HG03108 (cell line): Measurements from ENCODE around the gene CDKN2B-AS1.
"Not testable (repeated sequence)": the region's sequence is repeated elsewhere in the genome, so short reads cannot be mapped to it uniquely, and the experiment has no call there.

Experiments used
- ATAC-seq: cut with Tn5 transposase; IDR thresholded peaks from one replicate; pipeline ENCODE4 v1.9.1; 2021; ENCODE audit warnings: moderate library complexity; ENCODE audit not compliant: unreplicated experiment

Gene CDKN2B-AS1

DNA sequence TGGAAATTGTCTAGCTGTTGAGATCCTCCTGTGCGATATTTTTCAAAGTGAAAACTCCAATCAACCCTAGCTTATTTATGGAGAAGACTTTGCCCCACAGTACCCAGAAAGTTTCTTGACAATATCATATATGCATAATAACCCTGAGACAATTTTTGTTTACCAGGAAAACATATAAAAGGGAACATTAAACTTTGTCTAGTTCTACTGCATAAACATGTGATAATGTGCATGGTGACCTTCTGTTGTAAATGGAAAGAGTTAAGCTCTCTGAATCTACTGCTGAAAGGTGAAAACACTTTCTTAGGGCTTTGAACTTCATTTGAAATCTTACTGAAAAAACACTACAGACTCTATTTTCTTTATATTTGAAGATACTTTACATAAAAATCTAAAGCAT lies 46.8 kb downstream of the CDKN2B-AS1 start:
- no peak for ATAC-seq

DNA sequence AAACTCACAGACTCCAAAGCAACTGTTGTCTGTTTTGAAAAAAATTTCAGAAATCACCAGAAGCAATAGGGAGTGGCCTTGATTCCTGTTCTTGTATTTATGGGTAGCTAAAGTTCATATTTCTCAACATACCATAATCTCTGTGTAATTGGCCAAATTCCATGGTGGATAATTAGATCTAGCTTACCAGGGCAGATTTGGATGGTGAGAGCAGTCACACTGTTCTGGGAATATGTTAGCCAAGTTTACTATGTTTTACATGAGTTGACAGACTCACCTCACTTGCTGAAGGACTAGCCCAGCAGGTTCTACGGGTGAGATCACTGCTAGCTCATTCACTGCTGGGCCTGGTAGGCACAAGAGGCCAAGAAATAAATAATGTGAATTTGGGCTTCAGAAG lies 47.2 kb downstream of the CDKN2B-AS1 start:
- ATAC-seq = no peak

DNA sequence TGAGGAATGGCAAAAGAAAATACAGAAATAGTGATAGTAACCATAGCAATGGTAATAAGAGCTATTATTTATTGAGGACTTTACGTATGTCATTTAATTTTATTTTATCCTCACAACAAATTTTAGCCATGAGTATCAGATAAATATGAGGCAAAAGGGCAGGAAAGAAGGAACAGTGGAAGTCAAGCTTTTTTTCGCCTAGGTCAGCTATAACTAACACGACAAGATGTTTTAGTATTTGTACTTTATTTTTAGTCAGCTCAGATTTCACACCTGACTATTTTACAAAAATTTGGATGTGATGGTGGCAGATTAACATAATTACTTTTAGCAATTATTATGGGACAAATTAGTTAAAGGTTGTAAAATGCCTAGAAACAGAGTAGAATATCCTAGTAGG lies 49.3 kb downstream of the CDKN2B-AS1 start:
- ATAC-seq = no peak

DNA sequence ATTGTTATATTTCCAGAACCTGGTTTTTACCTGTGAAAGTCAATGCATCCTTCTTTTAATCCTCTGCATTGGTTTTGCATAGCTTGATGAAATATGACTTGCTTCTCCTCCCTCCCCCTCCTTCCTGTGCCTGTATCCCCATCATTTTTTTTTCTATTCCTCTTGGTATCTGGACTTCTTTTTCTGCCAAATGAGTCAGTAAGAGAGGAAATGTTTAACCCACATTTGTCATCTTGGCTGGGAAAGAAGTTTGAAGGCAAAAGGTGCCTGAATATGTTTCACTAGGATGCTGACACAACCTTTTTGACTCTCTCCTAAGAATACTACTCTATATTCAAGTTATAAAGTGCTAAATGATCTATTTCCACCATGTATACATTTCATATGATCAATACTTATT lies 50.0 kb downstream of the CDKN2B-AS1 start:
- ATAC-seq = no peak

DNA sequence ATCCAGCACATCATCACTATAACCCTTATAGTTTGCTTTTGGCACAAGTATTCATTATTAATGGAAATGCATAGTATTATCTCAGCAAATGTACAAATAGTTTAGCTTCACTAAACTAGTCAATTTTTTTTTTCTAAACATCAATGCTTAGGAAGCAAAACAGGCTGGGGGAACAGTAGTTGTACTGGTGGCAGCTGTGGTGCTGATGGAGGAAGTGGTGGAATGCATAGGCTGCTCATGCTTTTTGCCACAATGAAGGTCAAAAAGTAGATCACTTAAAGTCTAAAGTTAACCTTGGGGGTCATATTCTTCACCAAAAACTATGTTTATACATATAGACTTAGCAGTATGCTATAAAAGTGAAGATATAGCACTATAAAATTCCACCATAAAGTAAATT lies 50.8 kb downstream of the CDKN2B-AS1 start:
- no peak for ATAC-seq

DNA sequence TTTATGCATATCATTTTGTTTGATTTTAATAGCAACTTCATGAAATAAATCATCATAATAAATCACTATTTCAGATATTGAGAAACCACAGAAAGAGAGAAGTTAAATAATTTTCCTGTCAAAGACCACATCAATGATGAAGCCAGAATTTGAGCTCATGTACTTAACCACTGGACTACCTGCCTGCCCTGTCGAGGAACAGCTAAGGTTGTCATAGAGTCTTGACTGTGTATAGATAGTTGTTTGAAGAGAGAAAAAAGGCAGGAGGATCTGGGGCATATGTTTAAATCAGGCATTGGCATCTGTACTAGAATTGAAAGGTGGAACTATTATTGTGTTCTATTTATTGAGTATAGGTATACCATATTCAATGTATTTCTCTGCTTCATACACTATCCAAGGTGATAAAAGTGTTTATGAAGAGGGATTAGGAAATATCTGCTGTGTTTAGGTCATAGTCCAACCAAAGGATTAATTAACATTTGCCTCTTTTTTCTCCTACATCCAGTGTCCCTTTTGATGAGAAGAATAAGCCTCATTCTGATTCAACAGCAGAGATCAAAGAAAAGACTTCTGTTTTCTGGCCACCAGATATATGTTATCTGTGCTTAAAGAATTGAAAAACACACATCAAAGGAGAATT lies 51.8 kb downstream of the CDKN2B-AS1 start:
- ATAC-seq = no peak

DNA sequence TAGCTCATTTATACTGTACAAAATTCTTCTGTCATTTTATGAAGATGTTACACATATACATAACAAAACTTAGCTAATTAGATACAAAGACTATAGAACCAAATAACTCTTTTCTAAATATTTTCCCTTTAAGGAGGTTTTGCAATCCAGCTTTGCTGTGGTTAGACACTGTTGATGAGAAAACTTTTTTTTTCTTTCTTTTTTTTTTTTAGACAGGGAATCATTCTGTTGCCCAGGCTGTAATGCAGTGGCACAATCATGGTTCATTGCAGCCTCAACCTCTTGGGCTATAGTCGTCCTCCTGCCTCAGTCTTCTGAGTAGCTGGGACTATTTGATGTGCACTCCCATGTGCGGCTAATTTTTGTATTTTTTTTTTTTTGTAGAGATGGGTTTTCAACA lies 53.0 kb downstream of the CDKN2B-AS1 start:
- no peak for ATAC-seq

DNA sequence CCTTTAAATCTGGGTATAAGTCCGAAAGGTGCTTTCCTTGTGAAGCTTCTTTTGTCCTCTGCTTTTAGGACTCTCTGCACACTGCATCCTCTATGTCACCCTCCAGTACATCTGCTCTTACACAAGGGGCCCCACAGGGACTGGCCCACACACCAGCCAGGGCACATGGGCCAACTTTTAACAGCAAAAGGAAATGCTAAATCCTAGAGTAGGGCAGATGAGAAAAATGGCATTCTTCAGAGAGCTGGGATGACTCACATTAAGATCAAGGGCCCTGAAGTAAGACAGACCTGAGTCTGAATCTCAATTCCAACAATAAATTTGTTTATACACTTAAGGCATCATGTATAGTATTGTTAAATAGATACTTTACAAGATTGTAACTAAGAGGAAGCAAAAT lies 54.8 kb downstream of the CDKN2B-AS1 start:
- no peak for ATAC-seq

DNA sequence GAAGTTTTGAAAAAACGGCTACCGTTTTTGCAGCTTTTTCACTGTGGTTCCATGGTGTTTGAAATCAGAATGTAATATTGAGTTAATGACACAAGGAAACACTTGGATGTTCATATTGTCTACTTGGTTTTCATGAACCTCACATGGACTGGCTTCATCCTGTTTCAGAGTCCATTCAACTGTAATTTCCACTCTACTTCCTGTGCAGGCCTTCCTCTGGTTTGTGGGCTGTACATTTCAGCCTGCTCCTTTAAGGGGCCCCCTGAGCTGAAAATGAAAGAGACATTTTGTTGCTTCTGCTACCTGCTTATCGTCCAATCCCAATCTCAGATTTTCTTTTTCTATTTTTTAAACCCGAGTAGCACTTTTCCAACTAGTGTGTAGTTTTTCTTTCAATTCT lies 56.3 kb downstream of the CDKN2B-AS1 start:
- peak; percentile 71 for ATAC-seq

DNA sequence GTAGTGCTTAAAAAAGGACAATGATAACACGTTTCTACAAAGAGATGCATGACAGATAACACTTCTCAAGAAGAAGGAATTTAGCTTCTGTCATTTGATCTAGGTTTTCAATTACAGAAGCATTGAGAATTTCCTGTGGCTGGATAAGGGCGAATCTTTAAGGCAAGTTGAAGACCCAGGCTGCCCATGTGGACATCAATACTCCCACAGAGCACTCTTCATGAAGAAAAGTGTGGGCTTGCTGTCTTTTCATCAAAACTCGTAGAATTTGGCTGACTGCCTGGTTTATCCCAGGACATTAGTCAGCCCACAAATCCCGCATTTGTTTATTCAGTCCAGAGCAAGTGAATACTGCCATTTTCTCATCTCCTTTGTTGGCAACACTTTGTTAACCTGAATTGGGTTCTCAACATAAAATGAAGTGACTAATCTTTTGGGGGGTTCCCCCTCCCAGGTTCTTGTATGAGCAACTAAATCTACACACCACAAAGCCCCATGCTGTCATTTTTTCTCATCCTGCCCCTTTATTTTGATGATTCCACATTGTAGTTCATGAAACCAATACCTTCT lies 57.9 kb downstream of the CDKN2B-AS1 start:
- no peak for ATAC-seq

DNA sequence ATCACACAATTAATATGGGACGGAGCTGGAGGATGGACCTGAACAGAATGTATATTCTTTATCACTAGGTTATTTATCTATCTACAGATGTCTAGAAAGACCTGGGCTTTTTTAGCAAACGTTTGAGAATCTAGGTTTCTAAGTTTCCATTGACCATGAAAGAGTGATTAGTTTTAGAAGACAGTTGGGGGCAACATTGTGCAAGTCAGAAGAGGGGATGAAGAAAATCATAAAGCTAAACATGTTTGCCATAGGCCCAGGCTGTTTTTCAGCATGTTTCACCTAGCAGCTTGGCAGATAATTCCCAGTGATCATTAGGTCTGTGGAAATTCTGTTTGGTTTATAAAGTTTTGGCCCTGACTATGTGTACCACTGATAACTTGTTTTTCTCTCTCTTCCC lies 58.6 kb downstream of the CDKN2B-AS1 start:
- no peak for ATAC-seq

DNA sequence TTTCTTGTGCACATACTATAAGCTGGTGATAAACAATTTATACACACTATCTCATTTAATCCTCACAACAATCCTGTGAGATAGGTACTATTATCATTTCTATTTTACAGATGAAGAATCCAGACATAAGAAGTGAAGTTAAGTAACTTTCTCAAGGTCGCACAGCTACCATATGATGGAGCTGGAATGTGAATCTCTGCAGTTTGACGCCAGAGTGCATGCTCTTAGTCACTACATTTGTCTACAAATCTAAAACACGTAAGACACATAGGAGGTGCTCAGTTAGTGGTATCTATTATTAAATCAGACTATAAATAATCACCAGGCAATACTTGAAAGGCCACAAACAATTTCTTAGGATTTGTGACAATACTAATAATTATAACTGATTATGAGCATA lies 59.5 kb downstream of the CDKN2B-AS1 start:
- no peak for ATAC-seq

DNA sequence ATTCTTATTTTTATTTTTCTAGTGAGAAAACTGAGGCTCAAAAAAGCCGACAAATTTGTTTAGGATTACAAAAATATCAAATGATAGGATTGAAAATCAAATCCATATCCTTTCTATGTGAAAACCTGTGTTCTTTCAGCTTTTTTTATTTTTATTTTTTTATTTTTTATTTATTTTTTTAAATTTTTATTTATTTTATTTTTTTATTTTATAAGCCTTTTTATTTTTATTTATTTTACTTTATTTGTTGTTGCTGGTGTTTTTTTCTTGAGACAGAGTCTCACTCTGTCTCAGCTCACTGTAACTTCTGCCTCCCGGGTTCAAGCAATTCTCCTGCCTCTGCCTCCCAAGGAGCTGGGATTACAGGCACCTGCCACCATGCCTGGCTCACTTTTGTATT lies 59.9 kb downstream of the CDKN2B-AS1 start:
- no peak for ATAC-seq

DNA sequence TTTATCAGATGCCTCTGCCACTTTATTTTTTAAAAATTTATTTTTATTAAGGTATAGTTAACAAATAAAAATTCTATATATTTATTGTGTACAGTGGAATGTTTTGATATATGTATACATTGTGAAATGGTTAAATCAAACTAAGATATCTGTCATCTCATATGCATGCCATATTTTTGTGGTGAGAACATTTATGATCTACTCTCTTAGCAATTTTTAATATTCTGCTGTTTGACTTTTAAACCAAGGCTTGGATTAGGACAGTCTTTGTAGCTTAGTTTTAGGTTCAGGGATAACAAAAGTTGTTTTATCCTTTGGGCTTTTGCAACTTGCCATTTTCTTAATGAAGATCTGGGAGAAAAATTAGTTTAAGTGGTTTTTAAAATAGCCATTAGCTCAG lies 60.5 kb downstream of the CDKN2B-AS1 start:
- no peak for ATAC-seq

DNA sequence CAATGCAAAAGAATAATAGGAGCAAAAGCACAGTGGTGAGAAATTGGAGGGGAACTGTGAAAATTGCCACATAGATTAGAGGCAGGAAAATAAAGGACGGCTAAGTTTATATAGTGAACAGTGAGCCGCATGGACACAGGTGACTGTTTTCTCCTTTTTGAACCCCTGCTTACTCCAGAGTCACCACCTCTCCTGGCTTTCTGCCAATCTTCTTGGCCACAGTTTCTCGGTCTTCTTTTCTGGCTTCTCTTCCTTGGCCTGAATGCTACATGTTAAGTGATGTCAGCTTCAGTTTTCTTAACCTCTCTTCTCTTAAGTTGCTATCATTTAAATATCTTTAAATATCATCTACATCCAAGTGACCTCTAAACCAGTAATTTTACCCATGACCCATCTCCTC lies 61.8 kb downstream of the CDKN2B-AS1 start:
- no peak for ATAC-seq

DNA sequence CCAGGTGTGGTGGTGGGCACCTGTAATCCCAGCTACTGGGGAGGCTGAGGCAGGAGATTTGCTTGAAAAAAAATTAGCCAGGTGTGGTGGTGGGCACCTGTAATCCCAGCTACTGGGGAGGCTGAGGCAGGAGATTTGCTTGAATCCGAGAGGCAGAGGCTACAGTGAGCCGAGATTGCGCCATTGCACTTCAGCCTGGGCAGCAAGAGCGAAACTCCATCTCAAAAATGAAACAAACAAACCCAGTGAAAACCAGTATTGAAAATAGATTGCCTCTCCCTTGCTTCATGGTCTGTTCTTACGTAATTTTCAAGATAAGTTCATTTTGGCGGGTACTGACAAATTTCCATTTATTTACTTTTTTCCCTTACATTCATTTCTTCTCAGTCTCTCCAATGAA lies 63.4 kb downstream of the CDKN2B-AS1 start:
- ATAC-seq = not testable (repeated sequence)

DNA sequence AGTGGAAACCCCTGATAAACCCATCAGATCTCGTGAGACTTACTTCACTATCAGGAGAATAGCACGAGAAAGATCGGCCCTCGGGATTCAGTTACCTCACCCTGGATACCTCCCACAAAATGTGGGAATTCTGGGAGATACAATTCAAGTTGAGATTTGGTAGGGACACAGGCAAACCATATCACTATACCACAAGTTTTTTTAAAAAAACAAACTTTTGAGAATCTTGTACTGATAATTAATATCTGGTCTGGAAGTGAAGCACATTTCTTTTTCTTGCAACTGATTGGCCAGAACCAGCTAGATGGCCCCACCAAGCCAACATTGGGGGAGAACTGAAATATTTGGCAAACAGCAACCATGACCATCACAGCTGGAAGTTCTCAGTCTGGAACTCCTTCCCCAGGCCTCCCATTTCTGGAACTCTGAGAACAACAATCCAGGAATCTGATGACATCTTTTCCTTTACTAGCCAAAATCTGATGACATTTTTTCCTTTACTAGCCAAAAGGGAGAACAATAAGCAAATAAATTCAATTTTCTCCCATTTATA lies 66.3 kb downstream of the CDKN2B-AS1 start:
- no peak for ATAC-seq

DNA sequence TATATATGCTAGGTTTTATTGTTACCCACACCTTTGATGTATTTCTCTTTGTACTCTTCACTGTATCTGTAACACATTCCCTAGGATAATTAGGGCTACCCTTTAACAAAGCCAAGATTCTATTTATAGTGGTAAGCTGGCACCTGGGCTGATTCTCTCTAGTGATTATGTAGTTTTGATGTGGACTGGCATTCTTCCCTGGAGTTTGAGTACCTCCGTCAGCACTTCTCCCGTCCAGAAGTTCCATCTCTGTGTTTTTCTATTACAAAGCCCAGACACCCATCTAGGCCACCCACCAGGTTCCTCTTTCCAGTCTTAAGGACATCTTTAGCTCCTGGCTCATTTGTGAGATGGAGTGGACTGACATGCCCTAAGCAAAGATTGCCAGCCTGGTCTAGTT lies 70.4 kb downstream of the CDKN2B-AS1 start:
- ATAC-seq = no peak

DNA sequence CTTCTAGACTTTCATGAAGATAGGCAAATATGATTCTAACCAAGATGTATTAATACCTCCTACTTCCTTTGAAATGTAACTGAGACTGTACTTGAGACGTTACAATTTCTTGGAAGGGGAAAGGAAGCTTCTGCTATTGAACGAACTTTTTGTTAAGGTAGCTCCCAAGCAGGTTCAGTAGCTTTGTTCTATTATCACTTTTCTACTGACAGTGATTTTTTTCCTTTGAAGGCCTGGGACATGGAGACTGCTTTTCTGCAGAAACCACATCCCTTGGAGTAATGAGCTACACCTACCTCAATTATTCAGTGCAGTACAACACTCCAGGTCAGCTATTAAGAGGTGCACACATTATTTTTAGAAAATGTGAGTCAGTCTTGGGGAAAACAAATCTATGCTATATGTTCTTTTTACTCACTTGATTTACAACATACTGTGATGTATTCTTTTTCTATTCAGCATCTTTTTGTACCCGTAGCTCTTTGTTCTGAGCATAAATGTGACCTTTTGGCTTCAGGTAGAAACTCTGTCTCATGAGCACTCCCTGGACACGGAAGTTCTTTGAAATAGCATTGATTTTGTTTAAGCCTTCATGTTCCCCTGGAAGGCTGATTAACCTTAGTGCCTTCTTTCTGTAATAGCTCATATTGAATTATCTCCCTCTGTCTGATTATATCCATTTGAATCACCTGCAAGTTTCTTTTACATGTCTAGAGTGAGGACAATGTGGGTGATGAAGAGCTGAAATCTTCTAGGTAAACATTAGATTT lies 71.0 kb downstream of the CDKN2B-AS1 start:
- ATAC-seq = no peak

DNA sequence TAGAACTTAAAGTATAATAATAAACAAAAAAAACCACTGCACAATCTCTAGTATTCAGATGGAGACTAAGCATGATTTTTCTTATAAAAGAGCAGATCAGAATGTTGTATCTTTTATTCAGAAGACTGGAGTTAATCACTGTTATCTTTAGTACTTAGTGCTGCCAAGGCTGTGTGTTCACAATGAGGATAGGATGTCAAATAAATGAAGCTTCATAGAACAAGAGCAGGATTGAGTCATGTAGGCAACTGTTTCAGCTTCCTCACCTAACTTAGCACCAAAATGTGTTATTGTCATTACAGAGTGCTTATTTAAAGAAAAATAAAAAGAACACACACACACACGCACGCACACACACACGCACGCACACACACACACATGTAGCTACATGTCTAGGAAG lies 72.6 kb downstream of the CDKN2B-AS1 start:
- no peak for ATAC-seq

DNA sequence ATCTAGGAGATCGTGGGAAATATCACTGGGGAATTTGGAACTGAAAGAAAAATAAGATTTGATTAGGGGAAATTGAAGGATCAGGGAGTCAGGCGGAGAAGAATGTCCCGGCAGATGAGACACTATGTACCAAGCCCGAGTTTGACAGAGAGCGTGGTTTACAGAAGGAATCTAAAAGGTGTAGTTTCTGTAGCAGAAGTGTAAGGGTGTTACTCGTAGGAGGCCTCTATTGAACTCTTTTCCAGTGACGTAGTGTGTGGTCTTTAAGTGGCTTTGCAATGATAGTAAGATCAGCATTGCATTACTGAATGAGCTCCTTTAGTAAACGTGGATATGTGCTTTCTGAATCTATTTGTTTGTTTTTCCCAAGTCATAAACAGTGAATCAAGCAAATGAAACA lies 73.8 kb downstream of the CDKN2B-AS1 start:
- no peak for ATAC-seq

DNA sequence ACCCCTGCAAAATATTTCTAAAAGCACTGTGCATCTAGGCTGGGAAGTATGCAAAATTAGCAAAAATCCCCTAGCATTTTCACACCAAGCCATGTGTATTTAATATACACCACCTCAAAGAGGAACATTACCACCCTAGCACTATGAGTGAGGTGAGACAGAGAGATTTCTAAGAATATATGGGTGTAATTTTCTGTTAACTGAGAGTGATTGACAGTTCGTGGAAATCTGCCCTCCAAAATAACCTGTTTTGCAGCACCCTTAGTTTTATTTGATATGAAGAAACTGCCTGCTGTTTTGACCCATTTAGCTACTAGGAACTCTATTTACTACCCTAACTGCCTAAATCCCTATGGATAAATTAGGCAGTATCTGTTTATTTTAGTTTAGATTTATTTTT lies 78.8 kb downstream of the CDKN2B-AS1 start:
- ATAC-seq = no peak
